ENCODE measurements around the gene G6PD. TPM values are rescaled to one million over a fixed set of nuclear protein-coding genes. Genes with fewer than 3 reads are reported as not detected.

The G6PD gene
- total and polyA plus RNA-seq, 7 experiments from 2014 or later: 3.9 to 74.3 (median 46.3) TPM

DNA sequence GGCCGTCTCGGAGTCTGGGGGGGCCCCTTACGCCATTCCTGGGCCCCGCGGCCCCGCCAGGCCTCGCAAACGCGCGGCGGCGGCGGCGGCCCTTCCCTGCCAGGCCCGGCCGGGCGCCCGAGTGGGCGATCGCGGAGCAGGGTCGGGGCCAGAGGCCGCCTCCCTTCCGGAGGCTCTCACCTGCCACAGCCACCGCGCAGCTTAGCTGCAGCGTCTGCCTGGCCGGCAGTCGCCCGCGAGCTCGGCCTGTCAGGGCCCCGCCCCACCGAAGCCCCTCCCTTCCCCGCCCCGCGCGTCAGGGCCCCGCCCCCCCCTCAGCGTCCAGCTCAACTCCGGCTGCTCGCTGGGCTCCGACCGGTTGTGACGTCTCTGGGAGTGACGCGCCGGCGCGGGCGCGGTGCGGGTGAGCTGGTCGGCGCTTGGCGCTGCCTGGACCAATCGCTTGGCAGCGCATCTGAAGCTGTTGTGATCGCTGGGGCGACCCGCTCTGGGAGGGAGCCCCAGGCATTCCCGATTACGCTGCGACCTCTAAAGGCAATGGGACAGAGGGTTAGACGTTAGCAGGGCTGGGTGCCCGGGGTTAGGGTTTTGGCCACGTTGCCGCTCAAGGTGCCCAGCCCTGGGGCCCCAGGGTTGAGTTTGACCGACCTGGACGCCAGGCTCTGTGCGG, 56.1 kb downstream of the G6PD start, which contains the start of gene SLC10A3:
SLC10A3 (minus strand) TSS at position 216 of the 670 bp plus-strand sequence. CDS start 1,689 bp downstream, outside the sequence.
- H3K4me3 Mint-ChIP-seq: peak within 1 kb of the TSS; percentile 78 to 92 (median 88)
- Histone ChIP-seq H3K4me3 (ENCODE audit: low read length) (peak within 1 kb of the TSS; percentile 74), H3K27ac (ENCODE audit: low read depth, low read length) (peak within 1 kb of the TSS; percentile 90), H3K9me3 (ENCODE audit: control insufficient read depth in 2 of 3, low read length in 3 of 3) (no peaks in the 10 kb centered on the region), H3K4me1 (ENCODE audit: control insufficient read depth in 2 of 2, insufficient read depth in 2 of 2, low read length in 2 of 2) (peaks cover 0 to under 1% of the 10 kb centered on the region in 2 donors), H3K36me3 (ENCODE audit: control insufficient read depth in 2 of 3, insufficient read depth in 3 of 3, low read length in 3 of 3) (no peaks in the 10 kb centered on the region), H3K27me3 (ENCODE audit: control insufficient read depth in 2 of 2, insufficient read depth in 2 of 2, low read length in 2 of 2) (no peaks in the 10 kb centered on the region)
- intact Hi-C loops (cut with micrococcal nuclease): loop anchor here (1.0 to 10.0 kb wide), 8 partner anchors 11 to 566 kb away; partner anchors contain the start of genes FAM3A (in 2 of the 2), LAGE3 (in 2 of the 2), ARHGAP4 (in 1 of the 2) and GDI1 (in 1 of the 2)
- peak; percentile 70 to 87 (median 77) for DNase-seq
- peak; percentile 93 for ATAC-seq
- peaks cover 0 to 2% (median 0%) of the 10 kb centered on the region in 5 donors for H3K36me3 Mint-ChIP-seq
- ChIA-PET POLR2A (interaction anchor here (0.7 to 7.0 kb wide), 19 partner anchors 11 to 1549 kb away, joined by 3 to 69 read pairs (median 7); partner anchors contain the start of genes ATP6AP1, FAM3A, FAM50A and G6PD), CTCF (interaction anchor here (0.6 to 2.2 kb wide), 5 partner anchors 28 to 160 kb away, joined by 3 to 6 read pairs (median 4); partner anchors contain the start of gene RPL10)
- no peaks in the 10 kb centered on the region for H3K27me3 Mint-ChIP-seq
- peak within 1 kb of the TSS; percentile 81 to 96 (median 91) for H3K27ac Mint-ChIP-seq
- H3K4me1 Mint-ChIP-seq: peaks cover 0 to 23% (median 17%) of the 10 kb centered on the region in 7 donors
- no peaks in the 10 kb centered on the region for H3K9me3 Mint-ChIP-seq

DNA sequence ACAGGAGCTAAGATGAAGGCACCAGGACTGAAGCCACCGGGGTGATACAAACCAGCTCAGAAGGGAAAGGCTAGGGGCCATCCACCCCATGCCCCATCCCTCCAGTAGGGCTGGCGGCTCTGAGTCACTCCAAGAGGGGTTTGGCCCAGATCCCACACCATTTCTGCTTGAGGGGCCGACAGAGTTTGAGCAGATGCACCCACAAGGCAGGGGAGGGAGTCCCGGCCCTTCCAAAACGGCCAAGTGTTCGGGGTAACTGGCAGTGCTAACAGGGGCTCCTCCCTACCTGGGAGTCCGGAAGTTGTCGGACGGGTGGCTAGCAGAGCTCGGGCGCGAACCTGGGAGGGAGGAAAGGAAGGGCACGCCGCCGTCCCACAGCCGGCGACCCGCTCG, 56.6 kb downstream of the G6PD start:
- Mint-ChIP-seq H3K4me1 (peaks cover 0 to 28% (median 17%) of the 10 kb centered on the region in 7 donors), H3K4me3 (peak overlapping the region; percentile 78 to 92 (median 85)), H3K27ac (peak overlapping the region; percentile 78 to 91 (median 83)), H3K36me3 (peaks cover 0 to 2% (median 0%) of the 10 kb centered on the region in 5 donors), H3K9me3 (no peaks in the 10 kb centered on the region), H3K27me3 (no peaks in the 10 kb centered on the region)
- no peaks in the 10 kb centered on the region for H3K27me3 ChIP-seq (ENCODE audit: control insufficient read depth in 2 of 2, insufficient read depth in 2 of 2, low read length in 2 of 2)
- intact Hi-C loops (cut with micrococcal nuclease): loop anchor here (1.0 to 10.0 kb wide), 8 partner anchors 11 to 565 kb away; partner anchors contain the start of genes FAM3A (in 2 of the 2), LAGE3 (in 2 of the 2), ARHGAP4 (in 1 of the 2) and GDI1 (in 1 of the 2)
- no peaks in the 10 kb centered on the region for H3K9me3 ChIP-seq (ENCODE audit: control insufficient read depth in 2 of 3, low read length in 3 of 3)
- H3K4me3 ChIP-seq (ENCODE audit: low read length): peak overlapping the region; percentile 74
- H3K4me1 ChIP-seq (ENCODE audit: control insufficient read depth in 2 of 2, insufficient read depth in 2 of 2, low read length in 2 of 2): peaks cover 0 to 6% of the 10 kb centered on the region in 2 donors
- POLR2A ChIA-PET: interaction anchor here (0.6 to 7.0 kb wide), 22 partner anchors 10 to 1549 kb away, joined by 3 to 69 read pairs (median 6); partner anchors contain the start of genes ATP6AP1, DNASE1L1, FAM3A and FAM50A
- H3K36me3 ChIP-seq (ENCODE audit: control insufficient read depth in 2 of 3, insufficient read depth in 3 of 3, low read length in 3 of 3): no peaks in the 10 kb centered on the region
- CTCF ChIA-PET: interaction anchor here (0.6 to 2.2 kb wide), 5 partner anchors 28 to 160 kb away, joined by 3 to 6 read pairs (median 4); partner anchors contain the start of gene RPL10
- peak overlapping the region; percentile 90 for H3K27ac ChIP-seq (ENCODE audit: low read depth, low read length)
- DNase-seq (peak in 2 of 9 donors; percentile 20 to 33), ATAC-seq (peak; percentile 6)

DNA sequence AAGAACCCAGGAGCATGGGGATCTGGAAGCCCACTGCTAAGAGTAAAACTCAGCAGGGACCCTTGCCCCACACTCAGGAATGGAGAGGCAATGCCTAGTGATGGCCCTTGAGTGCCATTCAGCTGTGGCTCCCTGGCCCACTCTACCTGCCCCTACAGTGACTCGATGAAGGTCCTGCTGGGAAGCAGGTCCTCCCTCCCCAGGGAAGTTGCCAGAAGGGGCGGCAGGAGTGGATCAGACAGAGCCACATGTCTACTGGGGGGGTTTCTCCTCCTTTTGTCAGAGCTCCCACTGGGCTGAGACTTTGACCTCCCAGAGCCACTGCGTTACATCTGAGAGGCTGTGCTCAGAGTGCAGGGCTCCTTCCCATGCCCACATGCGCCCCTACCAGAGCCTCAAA, 57.5 kb downstream of the G6PD start:
- ChIA-PET POLR2A (interaction anchor here (0.6 to 7.0 kb wide), 15 partner anchors 9 to 522 kb away, joined by 3 to 69 read pairs (median 8); partner anchors contain the start of genes ATP6AP1, DNASE1L1, FAM3A and G6PD), CTCF (interaction anchor here (0.7 kb wide), 1 partner anchor 58 kb away, joined by 3 read pairs; no protein-coding TSS in a partner anchor)
- Mint-ChIP-seq H3K4me1 (peaks cover 0 to 28% (median 17%) of the 10 kb centered on the region in 7 donors), H3K4me3 (peak overlapping the region; percentile 78 to 92 (median 85)), H3K36me3 (peaks cover 0 to 2% (median 0%) of the 10 kb centered on the region in 5 donors), H3K27me3 (no peaks in the 10 kb centered on the region), H3K9me3 (no peaks in the 10 kb centered on the region), H3K27ac (peak overlapping the region in 7 of 9 donors; percentile 81 to 91 (median 83))
- Histone ChIP-seq H3K27ac (ENCODE audit: low read depth, low read length) (peak overlapping the region; percentile 90), H3K27me3 (ENCODE audit: control insufficient read depth in 2 of 2, insufficient read depth in 2 of 2, low read length in 2 of 2) (no peaks in the 10 kb centered on the region), H3K36me3 (ENCODE audit: control insufficient read depth in 2 of 3, insufficient read depth in 3 of 3, low read length in 3 of 3) (peaks cover 0 to 4% (median 4%) of the 10 kb centered on the region in 3 experiments), H3K9me3 (ENCODE audit: control insufficient read depth in 2 of 3, low read length in 3 of 3) (no peaks in the 10 kb centered on the region), H3K4me1 (ENCODE audit: control insufficient read depth in 2 of 2, insufficient read depth in 2 of 2, low read length in 2 of 2) (peaks cover 0 to 9% of the 10 kb centered on the region in 2 donors), H3K4me3 (ENCODE audit: low read length) (peak overlapping the region; percentile 74)
- no peak for DNase-seq
- intact Hi-C loops (cut with micrococcal nuclease): no loop called here
- ATAC-seq: no peak

DNA sequence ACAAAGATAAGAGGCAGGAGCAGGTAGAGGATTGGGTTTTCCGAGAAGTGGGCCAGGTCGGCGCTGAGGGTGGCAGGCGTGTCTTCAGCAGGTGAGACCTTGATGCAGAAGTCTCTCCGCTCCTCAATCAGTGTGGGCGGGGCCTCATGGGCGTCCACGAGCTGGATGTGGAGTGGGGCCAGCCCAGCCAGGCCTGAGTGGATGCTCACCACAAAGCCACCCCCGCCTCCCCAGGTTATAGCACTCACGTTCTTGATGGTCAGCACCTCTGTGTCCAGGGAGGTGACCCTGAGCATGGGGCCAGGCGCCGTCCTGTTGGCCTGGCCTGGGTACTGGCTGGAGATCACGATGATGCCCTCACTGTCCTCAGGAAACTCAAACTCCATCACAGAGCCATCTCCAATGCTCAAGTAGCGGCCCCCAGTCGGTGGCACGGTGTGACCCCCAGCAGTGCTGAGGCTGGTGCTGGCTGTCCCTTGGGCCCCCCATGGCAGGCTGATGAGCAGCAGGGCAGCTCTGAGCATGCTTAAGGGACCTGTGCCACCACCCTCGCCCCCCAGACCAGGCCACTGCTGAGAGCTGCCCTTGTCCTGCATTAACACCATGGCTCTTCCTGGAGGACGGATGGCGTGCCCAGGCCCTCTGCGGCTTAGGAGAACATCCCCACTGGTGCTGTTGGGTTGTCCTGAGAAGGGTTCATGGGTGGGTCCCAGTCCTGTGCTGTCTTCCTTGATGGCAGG, 58.1 kb downstream of the G6PD start:
- Mint-ChIP-seq H3K4me3 (peak overlapping the region in 8 of 10 donors; percentile 5 to 90 (median 77)), H3K4me1 (peaks cover 0 to 33% (median 17%) of the 10 kb centered on the region in 7 donors), H3K36me3 (peaks cover 0 to 2% (median 0%) of the 10 kb centered on the region in 5 donors), H3K27me3 (no peaks in the 10 kb centered on the region), H3K9me3 (no peaks in the 10 kb centered on the region), H3K27ac (peak overlapping the region in 5 of 9 donors; percentile 24 to 91 (median 67))
- no peaks in the 10 kb centered on the region for H3K27me3 ChIP-seq (ENCODE audit: control insufficient read depth in 2 of 2, insufficient read depth in 2 of 2, low read length in 2 of 2)
- peaks cover 0 to 10% of the 10 kb centered on the region in 2 donors for H3K4me1 ChIP-seq (ENCODE audit: control insufficient read depth in 2 of 2, insufficient read depth in 2 of 2, low read length in 2 of 2)
- ATAC-seq: no peak
- intact Hi-C loops (cut with micrococcal nuclease): no loop called here
- no peak for DNase-seq
- H3K4me3 ChIP-seq (ENCODE audit: low read length): no peak overlapping the region
- POLR2A ChIA-PET: interaction anchor here (0.5 to 7.0 kb wide), 9 partner anchors 11 to 390 kb away, joined by 3 to 69 read pairs (median 13); partner anchors contain the start of genes FAM3A, PLXNA3 and RPL10
- H3K9me3 ChIP-seq (ENCODE audit: control insufficient read depth in 2 of 3, low read length in 3 of 3): no peaks in the 10 kb centered on the region
- peaks cover 0 to 6% (median 4%) of the 10 kb centered on the region in 3 experiments for H3K36me3 ChIP-seq (ENCODE audit: control insufficient read depth in 2 of 3, insufficient read depth in 3 of 3, low read length in 3 of 3)
- no peak overlapping the region for H3K27ac ChIP-seq (ENCODE audit: low read depth, low read length)
- CTCF ChIA-PET: interaction anchor here (0.7 kb wide), 1 partner anchor 562 kb away, joined by 3 read pairs; no protein-coding TSS in a partner anchor

DNA sequence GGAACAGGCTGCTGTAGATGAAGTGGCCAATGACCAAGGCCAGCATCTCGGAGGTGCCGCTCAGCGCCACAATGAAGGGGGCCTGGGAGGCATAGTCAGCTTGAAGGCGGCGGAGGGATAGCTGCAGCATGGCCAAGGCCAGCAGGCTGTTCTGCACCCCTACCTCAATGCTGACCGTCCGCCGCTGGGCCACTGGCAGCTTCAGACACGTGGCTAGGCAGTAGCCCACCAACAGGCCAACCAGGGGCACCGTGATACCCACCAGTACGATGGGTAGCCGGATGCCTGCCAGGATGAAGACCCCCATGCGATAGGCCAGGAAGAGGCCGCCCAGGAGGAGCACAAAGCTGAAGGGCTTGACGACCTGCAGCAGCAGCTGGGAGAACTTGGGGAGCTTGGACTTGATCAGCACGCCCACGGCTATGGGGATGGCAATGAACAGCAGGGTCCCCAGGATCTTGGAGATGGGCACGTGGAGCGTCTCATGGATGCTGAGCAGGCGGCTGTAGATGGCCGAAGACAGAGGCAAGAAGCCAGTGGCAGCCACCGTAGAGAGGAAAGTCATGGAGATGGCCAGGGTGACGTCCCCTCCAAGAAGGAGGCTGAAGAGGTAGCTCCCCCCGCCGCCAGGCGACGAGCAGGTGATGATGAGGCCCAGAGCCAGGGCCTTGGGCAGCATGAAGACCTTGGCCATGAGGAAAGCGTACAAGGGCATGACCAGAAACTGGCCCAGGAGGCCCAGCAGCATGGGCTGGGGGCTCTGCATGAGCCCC, 58.9 kb downstream of the G6PD start:
- Histone ChIP-seq H3K9me3 (ENCODE audit: control insufficient read depth in 2 of 3, low read length in 3 of 3) (no peaks in the 10 kb centered on the region), H3K4me1 (ENCODE audit: control insufficient read depth in 2 of 2, insufficient read depth in 2 of 2, low read length in 2 of 2) (peaks cover 0 to 10% of the 10 kb centered on the region in 2 donors), H3K4me3 (ENCODE audit: low read length) (no peak overlapping the region), H3K27ac (ENCODE audit: low read depth, low read length) (peak overlapping the region; percentile 72), H3K27me3 (ENCODE audit: control insufficient read depth in 2 of 2, insufficient read depth in 2 of 2, low read length in 2 of 2) (no peaks in the 10 kb centered on the region), H3K36me3 (ENCODE audit: control insufficient read depth in 2 of 3, insufficient read depth in 3 of 3, low read length in 3 of 3) (peaks cover 0 to 6% (median 4%) of the 10 kb centered on the region in 3 experiments)
- ChIA-PET CTCF (interaction anchor here (0.7 kb wide), 1 partner anchor 561 kb away, joined by 3 read pairs; no protein-coding TSS in a partner anchor), POLR2A (interaction anchor here (0.5 to 7.0 kb wide), 9 partner anchors 11 to 140 kb away, joined by 3 to 69 read pairs (median 4); partner anchors contain the start of genes FAM3A, PLXNA3, RPL10 and TAFAZZIN)
- no peaks in the 10 kb centered on the region for H3K27me3 Mint-ChIP-seq
- no peak for ATAC-seq
- peaks cover 0 to 4% (median 0%) of the 10 kb centered on the region in 5 donors for H3K36me3 Mint-ChIP-seq
- peak overlapping the region in 7 of 9 donors; percentile 24 to 88 (median 59) for H3K27ac Mint-ChIP-seq
- intact Hi-C loops (cut with micrococcal nuclease): no loop called here
- DNase-seq: no peak
- peak overlapping the region in 9 of 10 donors; percentile 5 to 88 (median 73) for H3K4me3 Mint-ChIP-seq
- H3K4me1 Mint-ChIP-seq: peaks cover 0 to 35% (median 17%) of the 10 kb centered on the region in 7 donors
- no peaks in the 10 kb centered on the region for H3K9me3 Mint-ChIP-seq

Measured in naive thymus-derived CD4-positive, alpha-beta T cell (primary cell).